ENCODE data around the gene IZUMO4.

GRCh38 chr19:2097886-2098327 is 1.2 kb downstream of the IZUMO4 start:
- no peak for TF ChIP-seq EZH2 (IDR thresholded peaks at IDR 0.05; ENCODE audit: borderline replicate concordance, insufficient read depth, low read length, poor library complexity, severe bottlenecking)
- TF ChIP-seq CTCF (IDR thresholded peaks at IDR 0.05; ENCODE audit: poor library complexity, severe bottlenecking) = no peak
- TF ChIP-seq EP300 (conservative IDR thresholded peaks at IDR 0.05; ENCODE audit: poor library complexity, severe bottlenecking) = no peak
- no peak for TF ChIP-seq REST (IDR thresholded peaks at IDR 0.05; ENCODE audit: borderline replicate concordance)
- no peak for TF ChIP-seq MXI1 (conservative IDR thresholded peaks at IDR 0.05; ENCODE audit: poor library complexity, severe bottlenecking)
- TF ChIP-seq RAD21 (conservative IDR thresholded peaks at IDR 0.05) = no peak
- TF ChIP-seq SMC3 (conservative IDR thresholded peaks at IDR 0.05; ENCODE audit: poor library complexity) = no peak
- no peak for TF ChIP-seq POLR2AphosphoS5 (IDR thresholded peaks at IDR 0.05)
